HepG2 (cell line): ENCODE data around the gene RTEL1. TPM values are rescaled to one million over a fixed set of nuclear protein-coding genes. Genes with fewer than 3 reads are reported as not detected.

Experiments
- ATAC-seq: fragments of 200-7000 bp; cut with Tn5 transposase; 3 replicates; pipeline ENCODE4 v1.9.1; 2020; ENCODE audit warnings: mild to moderate bottlenecking, moderate library complexity
- BruUV-seq: library from RNA; stranded (reverse); fragments of 400-500 nt; replicated peaks from 2 replicates; lab custom pipeline; 2021; lab: Mats Ljungman, UMichigan
- CTCF ChIA-PET: fragments of 300-600 bp; formaldehyde crosslinking; extraction: SDS; loops from one replicate; lab custom pipeline; 2021; ENCODE audit warnings: low total read pairs, inconsistent platforms, low intra/inter-chr PET ratio; lab: Yijun Ruan, JAX
- POLR2A ChIA-PET: fragments of 350-600 bp; sonication (Branson Sonifier 250); formaldehyde crosslinking; loops from one replicate; lab custom pipeline; 2020; ENCODE audit warnings: antibody characterized with exemption, inconsistent platforms; lab: Yijun Ruan, JAX
- DNase-seq: peaks from one replicate; pipeline ENCODE4 v3.0.0-alpha.2; 2015; ENCODE audit warnings: low spot score
- FAIRE-seq: peaks from 3 replicates; lab custom pipeline; 2011; peaks lifted over from hg19 to GRCh38; lab: Jason Lieb, UNC
- H2AFZ ChIP-seq: one replicate; pipeline ENCODE4 v1.6.1; 2011; ENCODE audit warnings: low read length, inconsistent platforms
- H3K27ac ChIP-seq: fragments of 300-600 bp; 3 replicates; pipeline ENCODE4 v1.8.0; 2011; ENCODE audit warnings: mixed run types, mild to moderate bottlenecking, mixed read lengths, low read length, inconsistent platforms; ENCODE audit not compliant: insufficient read depth; ENCODE audit errors: extremely low read length
- H3K27me3 ChIP-seq, 2 experiments: fragments of 200-600 bp in 1 of 2; 2 replicates in 1 of 2; 3 replicates in 1 of 2; pipeline versions ENCODE4 v1.6.0 to v1.8.0; 2011; ENCODE audit warnings: low read length in 2 of 2, mild to moderate bottlenecking in 2 of 2, moderate library complexity in 2 of 2, inconsistent platforms in 1 of 2; ENCODE audit not compliant: insufficient read depth in 2 of 2, control insufficient read depth in 1 of 2
- H3K36me3 ChIP-seq, 2 experiments: fragments of 200-600 bp in 1 of 2; replicated peaks in 1 of 2; 2 replicates in 1 of 2; 3 replicates in 1 of 2; pipeline versions ENCODE4 v1.5.1 to v1.8.0; 2011; ENCODE audit warnings: low read length in 2 of 2, inconsistent platforms in 1 of 2; ENCODE audit not compliant: insufficient read depth in 2 of 2, control insufficient read depth in 1 of 2
- H3K4me1 ChIP-seq: 2 replicates; pipeline ENCODE4 v1.5.1; 2012; ENCODE audit warnings: low read length, inconsistent platforms; ENCODE audit not compliant: insufficient read depth
- H3K4me2 ChIP-seq: 2 replicates; pipeline ENCODE4 v1.6.0; 2011; ENCODE audit warnings: low read depth, low read length, inconsistent platforms
- H3K4me3 ChIP-seq, 3 experiments: fragments of 200-600 bp in 1 of 3; sonication (generic), shearing (Covaris generic) in 1 of 3; replicated peaks in 1 of 3; 2 replicates each; pipeline ENCODE4 v1.5.1; 2011 to 2016; ENCODE audit warnings: low read length in 3 of 3, inconsistent platforms in 2 of 3, low read depth in 2 of 3, mild to moderate bottlenecking in 2 of 3, control low read depth in 1 of 3, mixed read lengths in 1 of 3; ENCODE audit not compliant: insufficient read depth in 1 of 3
- H3K79me2 ChIP-seq: one replicate; pipeline ENCODE4 v1.6.1; 2011; ENCODE audit warnings: low read length, inconsistent platforms; ENCODE audit not compliant: insufficient read depth
- H3K9ac ChIP-seq: 2 replicates; pipeline ENCODE4 v1.6.0; 2011; ENCODE audit warnings: mild to moderate bottlenecking, low read depth, low read length, inconsistent platforms; ENCODE audit not compliant: insufficient read depth
- H3K9me3 ChIP-seq: 2 replicates; pipeline ENCODE4 v1.5.1; 2012; ENCODE audit warnings: mild to moderate bottlenecking, low read length
- H4K20me1 ChIP-seq: 2 replicates; pipeline ENCODE4 v1.6.0; 2011; ENCODE audit warnings: inconsistent platforms, mild to moderate bottlenecking, low read length, moderate library complexity; ENCODE audit not compliant: insufficient read depth
- CBX5 ChIP-seq: sonication (generic); formaldehyde crosslinking; IDR thresholded peaks from 2 replicates; pipeline ENCODE4 v1.4.0; 2020; ENCODE audit warnings: missing genetic modification reagents, borderline replicate concordance
- ELF1 ChIP-seq: sonication (generic); formaldehyde crosslinking; IDR thresholded peaks from 2 replicates; pipeline ENCODE4 v1.4.0; 2020; ENCODE audit warnings: missing genetic modification reagents
- ETS1 ChIP-seq: sonication (generic); formaldehyde crosslinking; IDR thresholded peaks from 2 replicates; pipeline ENCODE4 v1.4.0; 2020; ENCODE audit warnings: missing genetic modification reagents
- KLF6 ChIP-seq: IDR thresholded peaks from 2 replicates; pipeline ENCODE4 v1.8.0; 2016; ENCODE audit warnings: missing biosample characterization, missing genetic modification reagents
- MED1 ChIP-seq: sonication (generic); formaldehyde crosslinking; IDR thresholded peaks from 2 replicates; pipeline ENCODE4 v1.4.0; 2020; ENCODE audit warnings: missing genetic modification reagents
- POLR2AphosphoS5 ChIP-seq: IDR thresholded peaks from 2 replicates; pipeline ENCODE4 v1.6.1; 2012; ENCODE audit warnings: low read depth, low read length
- PPARG ChIP-seq: conservative IDR thresholded peaks from 2 replicates; pipeline ENCODE4 v1.6.1; 2016; ENCODE audit warnings: missing biosample characterization, missing genetic modification reagents
- PREB ChIP-seq: sonication (generic); formaldehyde crosslinking; IDR thresholded peaks from 2 replicates; pipeline ENCODE4 v1.4.0; 2020; ENCODE audit warnings: missing genetic modification reagents
- SCMH1 ChIP-seq: sonication (generic); formaldehyde crosslinking; IDR thresholded peaks from 2 replicates; pipeline ENCODE4 v1.9.0; 2021; ENCODE audit warnings: missing genetic modification reagents, mild to moderate bottlenecking, borderline replicate concordance
- TBX3 ChIP-seq: fragments of 450-650 bp; IDR thresholded peaks from 2 replicates; pipeline ENCODE4 v1.6.1; 2017; ENCODE audit warnings: antibody characterized with exemption, mild to moderate bottlenecking, inconsistent platforms, borderline replicate concordance
- TOPORS ChIP-seq: sonication (generic); formaldehyde crosslinking; IDR thresholded peaks from 2 replicates; pipeline ENCODE4 v1.8.0; 2023; ENCODE audit warnings: mild to moderate bottlenecking, missing genetic modification reagents
- ZBTB7A ChIP-seq: sonication (generic); formaldehyde crosslinking; IDR thresholded peaks from 2 replicates; pipeline ENCODE4 v1.8.0; 2022; ENCODE audit warnings: mild to moderate bottlenecking, missing genetic modification reagents
- ZMYM3 ChIP-seq: sonication (generic); formaldehyde crosslinking; IDR thresholded peaks from 2 replicates; pipeline ENCODE4 v1.5.1; 2020; ENCODE audit warnings: mild to moderate bottlenecking, missing genetic modification reagents
- ZNF343 ChIP-seq: sonication (generic); formaldehyde crosslinking; IDR thresholded peaks from 2 replicates; pipeline ENCODE4 v1.4.0; 2020; ENCODE audit warnings: mild to moderate bottlenecking, missing genetic modification reagents
- ZNF563 ChIP-seq: sonication (generic); formaldehyde crosslinking; IDR thresholded peaks from 2 replicates; pipeline ENCODE4 v1.8.0; 2022; ENCODE audit warnings: mild to moderate bottlenecking, moderate library complexity, missing genetic modification reagents
- ZNF577 ChIP-seq: sonication (generic); formaldehyde crosslinking; IDR thresholded peaks from 2 replicates; pipeline ENCODE4 v1.4.0; 2020; ENCODE audit warnings: mild to moderate bottlenecking, low read depth, missing genetic modification reagents, borderline replicate concordance
- ZNF770 ChIP-seq: sonication (generic); formaldehyde crosslinking; IDR thresholded peaks from 2 replicates; pipeline ENCODE4 v1.5.0; 2020; ENCODE audit warnings: mild to moderate bottlenecking, missing genetic modification reagents
- ZSCAN30 ChIP-seq: sonication (generic); formaldehyde crosslinking; IDR thresholded peaks from 2 replicates; pipeline ENCODE4 v1.5.0; 2020; ENCODE audit warnings: mild to moderate bottlenecking, missing genetic modification reagents
- WGBS: methylation state at CpG from one replicate; pipeline ENCODE4 v1.1.6; 2017; ENCODE audit warnings: low lambda C conversion rate; 5-methylcytosine and 5-hydroxymethylcytosine counted together
- in situ Hi-C: cut with HindIII; loops from 2 replicates; pipeline ENCODE4 v1.10.0; 2017; ENCODE audit warnings: low pct_unique_long_range_greater_than_20kb; ENCODE audit not compliant: extremely low pct_ligation_motif_present
- intact Hi-C: fragments of 100-400 bp; cut with micrococcal nuclease; formaldehyde crosslinking; loops from one replicate; pipeline ENCODE4 v1.10.0; 2022; ENCODE audit not compliant: unreplicated experiment
- polyA plus RNA-seq, 8 experiments: library from polyadenylated mRNA; depleted of rRNA in 3 of 8; stranded (reverse) in 7 of 8; unstranded in 1 of 8; fragments of >200 nt; fragmentation: Illumina TruSeq in 4 of 8; extraction: Trizol in 4 of 8; gene quantifications; 2 replicates each; pipeline versions ENCODE4 v1.2.1 to v1.2.3, GENCODE V29; 2011 to 2016; ENCODE audit warnings: low read depth in 4 of 8, missing spikeins in 1 of 8, mixed read lengths in 1 of 8; ENCODE audit not compliant: insufficient read depth in 1 of 8
- total RNA-seq, 5 experiments: library from RNA; depleted of rRNA; stranded (reverse); fragments of >200 nt; fragmentation: Illumina TruSeq; extraction: Trizol; gene quantifications; 2 replicates each; pipeline ENCODE4 v1.2.3, GENCODE V29; 2016; ENCODE audit warnings: low read depth in 1 of 5

The RTEL1 gene
- total and polyA plus RNA-seq, 2 of the 13 experiments (the other 11 are each of a cell fraction or from before 2014, with no cell fraction given) = 21.8 to 36.4 TPM

- 0 out of 2 replicates have a peak, but pooled peaks have one; percentile 51 for TF ChIP-seq ETS1 (CRISPR knock-in tag)
- TF ChIP-seq ELF1 (CRISPR knock-in tag) = 0 out of 2 replicates have a peak, but pooled peaks have one; percentile 14
- TF ChIP-seq PPARG = peak; percentile 51; the same call in 1 of the 2 replicates
- no peak for TF ChIP-seq TOPORS (CRISPR knock-in tag)
- TF ChIP-seq ZBTB7A = no peak
These were observed 50.4 kb downstream of the RTEL1 start (continued) for GRCh38 chr20:63708301-63709148.

- Histone ChIP-seq H3K4me3 (peak overlapping the region; percentile 79 to 99 (median 99)), H3K79me2 (peaks cover 77% of the 10 kb centered on the region), H3K27me3 (no peaks in the 10 kb centered on the region; a peak in 1 of 5 replicates), H3K36me3 (peaks cover 26 to 62% of the 10 kb centered on the region in 2 experiments), H2AFZ (no peak overlapping the region), H3K9me3 (no peaks in the 10 kb centered on the region), H3K27ac (peak overlapping the region; percentile 81), H3K4me1 (peaks cover 38% of the 10 kb centered on the region), H3K9ac (peak overlapping the region; percentile 97), H4K20me1 (peaks cover 10% of the 10 kb centered on the region; the same call in 1 of the 2 replicates), H3K4me2 (peak overlapping the region; percentile 96)
- intact Hi-C loops (no loop called here), in situ Hi-C loops (loop anchor here (5.0 to 10.0 kb wide), 3 partner anchors 33 to 148 kb away; no protein-coding TSS in a partner anchor)
- ATAC-seq (no peak), FAIRE-seq (no peak), DNase-seq (no peak)
- ChIA-PET POLR2A (interaction anchor here (0.6 to 12.4 kb wide), 9 partner anchors 10 to 248 kb away, joined by 4 to 190 read pairs (median 16); partner anchors contain the start of genes LIME1, SLC2A4RG, TNFRSF6B and TPD52L2), CTCF (no interaction called here)
- 95% methylated on average over 17 of the region's 17 CpGs for WGBS
- no TSS peak for BruUV-seq
- TF ChIP-seq KLF6 (CRISPR knock-in tag) = no peak
- 0 out of 2 replicates have a peak, but pooled peaks have one; percentile 12 for TF ChIP-seq CBX5 (CRISPR knock-in tag)
- TF ChIP-seq SCMH1 (CRISPR knock-in tag) = no peak
- TF ChIP-seq ZNF577 (CRISPR knock-in tag) = 0 out of 2 replicates have a peak, but pooled peaks have one; percentile 43
- TF ChIP-seq MED1 = no peak
- TF ChIP-seq ZSCAN30 = no peak
- 0 out of 2 replicates have a peak, but pooled peaks have one; percentile 18 for TF ChIP-seq ZNF563
- peak; percentile 66; the same call in 1 of the 2 replicates for TF ChIP-seq PREB (CRISPR knock-in tag)
- TF ChIP-seq ZNF343 (CRISPR knock-in tag) = 0 out of 2 replicates have a peak, but pooled peaks have one; percentile 8
- 0 out of 2 replicates have a peak, but pooled peaks have one; percentile 47 for TF ChIP-seq ZNF770
- no peak for TF ChIP-seq ZMYM3 (CRISPR knock-in tag)
- no peak for TF ChIP-seq POLR2AphosphoS5
- no peak for TF ChIP-seq TBX3
These were observed 51.0 kb downstream of the RTEL1 start for GRCh38 chr20:63709149-63709527.
